ENCODE results near the gene PTMA. TPM values are rescaled to one million over a fixed set of nuclear protein-coding genes. Genes with fewer than 3 reads are reported as not detected.

PTMA gene
- total RNA-seq, 1 experiment from 2014 or later = 713 TPM

- peaks cover 12% of the 10 kb centered on the region for H3K4me1 Mint-ChIP-seq (ENCODE audit: insufficient read depth, unreplicated experiment)
- peak overlapping the region; percentile 100 for H3K27ac Mint-ChIP-seq (ENCODE audit: low read depth, unreplicated experiment)
- DNase-seq (ENCODE audit: unreplicated experiment) = peak; percentile 67
- peak overlapping the region; percentile 89 for H3K4me3 Mint-ChIP-seq (ENCODE audit: unreplicated experiment)
- ChIA-PET POLR2A (interaction anchor here (1.0 to 3.0 kb wide), 22 partner anchors 8 to 843 kb away, joined by 3 to 33 read pairs (median 6); partner anchors contain the start of genes COPS7B, EIF4E2 and PDE6D), CTCF (interaction anchor here (0.6 to 10.2 kb wide), 10 partner anchors 10 to 349 kb away, joined by 3 to 142 read pairs (median 5); no protein-coding TSS in a partner anchor)
- peaks cover 41% of the 10 kb centered on the region for H3K36me3 Mint-ChIP-seq (ENCODE audit: insufficient read depth, unreplicated experiment)
- intact Hi-C loops (cut with micrococcal nuclease) = no loop called here
- no peaks in the 10 kb centered on the region for H3K9me3 Mint-ChIP-seq (ENCODE audit: unreplicated experiment)
- H3K27me3 Mint-ChIP-seq (ENCODE audit: insufficient read depth, unreplicated experiment) = no peaks in the 10 kb centered on the region
- BruUV-seq (replicated peaks) = no TSS peak
- no peak for TF ChIP-seq CTCF (IDR thresholded peaks at IDR 0.05; ENCODE audit: unreplicated experiment)
Observed at GRCh38 chr2:231707625-231707926, 749 bp upstream of the PTMA start.

GRCh38 chr2:231708773-231709635 lies 679 bp downstream of the PTMA start:
- TF ChIP-seq CTCF (IDR thresholded peaks at IDR 0.05; ENCODE audit: unreplicated experiment) = no peak
- Mint-ChIP-seq H3K27me3 (ENCODE audit: insufficient read depth, unreplicated experiment) (no peaks in the 10 kb centered on the region), H3K4me1 (ENCODE audit: insufficient read depth, unreplicated experiment) (peaks cover 18% of the 10 kb centered on the region), H3K36me3 (ENCODE audit: insufficient read depth, unreplicated experiment) (peaks cover 54% of the 10 kb centered on the region), H3K4me3 (ENCODE audit: unreplicated experiment) (peak overlapping the region; percentile 79), H3K27ac (ENCODE audit: low read depth, unreplicated experiment) (peak overlapping the region; percentile 88), H3K9me3 (ENCODE audit: unreplicated experiment) (no peaks in the 10 kb centered on the region)
- ChIA-PET CTCF (interaction anchor here (1.1 to 10.2 kb wide), 6 partner anchors 34 to 99 kb away, joined by 3 to 142 read pairs (median 4); no protein-coding TSS in a partner anchor), POLR2A (interaction anchor here (0.7 to 3.0 kb wide), 34 partner anchors 7 to 1434 kb away, joined by 3 to 33 read pairs (median 5); partner anchors contain the start of genes COPS7B, NCL and PDE6D)
- DNase-seq (ENCODE audit: unreplicated experiment) = no peak
- intact Hi-C loops (cut with micrococcal nuclease) = no loop called here
- BruUV-seq (replicated peaks) = TSS peak; percentile 71

- CTCF ChIA-PET = interaction anchor here (0.6 to 2.0 kb wide), 8 partner anchors 8 to 100 kb away, joined by 3 to 6 read pairs (median 3); no protein-coding TSS in a partner anchor
- Mint-ChIP-seq H3K4me1 (ENCODE audit: insufficient read depth, unreplicated experiment) (peaks cover 18% of the 10 kb centered on the region), H3K36me3 (ENCODE audit: insufficient read depth, unreplicated experiment) (peaks cover 55% of the 10 kb centered on the region), H3K27me3 (ENCODE audit: insufficient read depth, unreplicated experiment) (no peaks in the 10 kb centered on the region), H3K9me3 (ENCODE audit: unreplicated experiment) (no peaks in the 10 kb centered on the region), H3K27ac (ENCODE audit: low read depth, unreplicated experiment) (peak overlapping the region; percentile 88), H3K4me3 (ENCODE audit: unreplicated experiment) (peak overlapping the region; percentile 79)
- POLR2A ChIA-PET = interaction anchor here (0.7 to 3.0 kb wide), 20 partner anchors 8 to 246 kb away, joined by 3 to 33 read pairs (median 4); partner anchors contain the start of genes NCL and PDE6D
- TSS peak; percentile 11 for BruUV-seq (replicated peaks)
- no peak for TF ChIP-seq CTCF (IDR thresholded peaks at IDR 0.05; ENCODE audit: unreplicated experiment)
- peak; percentile 31 for DNase-seq (ENCODE audit: unreplicated experiment)
- intact Hi-C loops (cut with micrococcal nuclease) = no loop called here
Observed at GRCh38 chr2:231709636-231709980, 1.3 kb downstream of the PTMA start.

All from MCF 10A (cell line).